Stimulated activated CD8-positive, alpha-beta memory T cell treated with anti-CD3 and anti-CD28 coated beads, Interleukin-4, amount 100 ng/mL, for 24 hours (primary cell): ENCODE results near the gene SMIM10L2A.
A peak's percentile ranks its signal among the peaks of the same experiment; 100 is the strongest.
"Not testable (repeated sequence)": the region's sequence is repeated elsewhere in the genome, so short reads cannot be mapped to it uniquely, and the experiment has no call there.

ENCODE experiments used
- DNase-seq: peaks from one replicate; pipeline ENCODE4 v3.0.0-alpha.2; 2020; ENCODE audit warnings: low read depth

SMIM10L2A gene

DNA sequence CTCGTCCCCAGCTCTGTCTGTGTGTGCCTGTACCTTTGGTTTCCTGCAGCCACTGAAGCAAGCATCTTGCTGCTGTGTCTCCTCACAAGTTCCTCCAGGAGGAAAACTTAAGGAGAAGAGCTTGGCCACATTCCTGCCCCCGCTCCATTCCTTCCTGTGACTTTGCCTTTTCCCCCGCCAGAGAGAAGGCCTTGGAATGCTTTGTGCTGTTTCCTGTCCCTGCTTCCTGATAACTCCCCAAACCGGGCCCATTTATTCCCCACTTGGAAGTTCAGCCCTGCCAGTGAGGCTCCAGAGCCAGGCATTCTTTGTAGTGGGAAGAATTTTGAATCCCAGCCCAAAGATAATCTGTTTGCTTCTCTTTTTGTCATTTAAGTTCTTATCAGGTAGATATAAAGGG, 33.1 kb downstream of the SMIM10L2A start:
- DNase-seq: no peak

- not testable (repeated sequence) for DNase-seq
These were observed 40.0 kb downstream of the SMIM10L2A start for GRCh38 chrX:135461756-135462155.

DNA sequence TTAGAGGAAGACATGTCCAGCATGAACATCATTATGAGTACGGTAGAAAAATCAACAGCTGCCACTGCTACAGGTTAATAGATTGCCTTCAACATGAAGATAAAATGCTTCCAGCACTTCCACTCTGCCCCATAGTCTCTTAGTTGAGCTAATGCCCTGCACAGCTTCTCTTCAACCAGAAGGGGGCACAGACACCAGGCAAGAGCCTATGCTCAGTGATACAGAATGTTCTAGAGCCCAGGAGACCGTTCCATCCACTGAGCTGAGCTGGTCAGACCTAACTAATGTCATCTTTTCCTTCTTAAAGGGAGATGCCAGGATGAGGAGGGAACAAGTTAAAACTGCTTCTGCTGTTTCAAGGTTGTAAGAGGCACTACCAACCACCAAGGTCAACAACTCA, 42.2 kb downstream of the SMIM10L2A start:
- DNase-seq: no peak

DNA sequence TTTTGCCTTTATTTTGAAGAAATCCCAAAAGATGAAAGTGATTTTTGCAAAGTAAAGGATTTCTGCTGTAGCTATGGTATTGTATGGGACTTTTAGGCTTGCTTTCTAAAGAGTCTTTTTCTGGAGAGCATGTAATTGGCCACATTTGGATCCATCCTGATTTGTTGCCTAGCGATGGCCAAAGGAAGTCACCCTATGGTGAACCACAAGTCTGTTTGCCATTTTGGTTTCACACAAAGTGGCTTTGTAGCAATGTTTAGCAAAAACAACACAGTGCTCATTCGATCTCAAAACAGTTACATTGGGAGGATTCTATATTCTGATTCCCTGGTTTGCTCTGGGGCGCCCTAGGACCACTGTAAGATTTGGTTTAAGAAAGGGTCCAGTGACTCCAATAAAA, 54.6 kb downstream of the SMIM10L2A start:
- DNase-seq: no peak

DNA sequence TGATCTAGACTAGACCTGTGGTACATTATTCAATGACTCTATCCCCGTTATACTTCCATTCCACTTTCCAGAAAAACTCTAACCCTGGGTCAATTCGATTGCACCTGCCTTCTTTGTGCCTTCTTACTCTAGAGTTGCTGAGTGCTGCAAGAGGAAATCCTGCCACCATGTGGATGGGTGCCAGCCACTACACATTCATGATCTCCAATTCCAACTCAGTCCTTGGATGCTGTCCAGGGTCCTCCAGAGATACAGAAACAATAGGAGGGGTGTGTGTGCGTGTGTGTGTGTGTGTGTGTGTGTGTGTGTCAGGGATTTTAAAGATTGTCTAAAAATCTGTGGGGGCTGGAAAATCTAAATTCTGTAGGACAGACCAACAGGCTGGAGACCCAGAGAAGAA, 55.8 kb downstream of the SMIM10L2A start:
- DNase-seq: peak; percentile 6
